Cerebellar cortex (tissue), 1 donor: ENCODE data around the gene GALNT15.
A peak's percentile ranks its signal among the peaks of the same experiment; 100 is the strongest.

Experiments
- DNase-seq: peaks from one replicate; pipeline ENCODE4 v3.0.0-alpha.2; 2015; ENCODE audit warnings: low spot score

Gene GALNT15

GRCh38 chr3:16227566-16227965 is 53.1 kb downstream of the GALNT15 start:
- DNase-seq = no peak

GRCh38 chr3:16229681-16230080 is 55.2 kb downstream of the GALNT15 start:
- no peak for DNase-seq

DNA sequence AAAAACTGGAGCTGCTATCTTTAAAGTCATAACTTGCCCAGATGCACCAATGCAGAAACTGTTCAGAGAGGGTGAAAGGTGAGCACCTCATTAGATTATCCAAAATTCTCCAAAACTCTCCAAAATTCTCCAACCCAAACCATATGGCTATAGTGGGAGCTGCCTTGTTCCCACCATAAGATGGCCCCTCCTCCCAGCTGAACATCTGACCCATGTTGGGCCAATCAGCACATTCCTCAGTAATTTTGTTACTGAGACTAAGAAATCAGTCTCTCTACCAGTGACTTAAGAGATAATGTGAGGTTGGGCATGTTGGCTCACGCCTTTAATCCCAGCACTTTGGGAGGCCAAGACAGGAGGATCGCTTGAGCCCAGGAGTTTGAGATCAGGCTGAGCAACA is 57.5 kb downstream of the GALNT15 start:
- DNase-seq = no peak

GRCh38 chr3:16233806-16234205 is 59.3 kb downstream of the GALNT15 start:
- DNase-seq = no peak

- no peak for DNase-seq
Measured at GRCh38 chr3:16234281-16234680, 59.8 kb downstream of the GALNT15 start.

GRCh38 chr3:16236030-16236639 is 61.7 kb downstream of the GALNT15 start:
- no peak for DNase-seq

- DNase-seq = no peak
Measured at GRCh38 chr3:16236856-16237393, 62.4 kb downstream of the GALNT15 start.

- peak; percentile 92 for DNase-seq
Measured at GRCh38 chr3:16239086-16239770, 64.7 kb downstream of the GALNT15 start.

DNA sequence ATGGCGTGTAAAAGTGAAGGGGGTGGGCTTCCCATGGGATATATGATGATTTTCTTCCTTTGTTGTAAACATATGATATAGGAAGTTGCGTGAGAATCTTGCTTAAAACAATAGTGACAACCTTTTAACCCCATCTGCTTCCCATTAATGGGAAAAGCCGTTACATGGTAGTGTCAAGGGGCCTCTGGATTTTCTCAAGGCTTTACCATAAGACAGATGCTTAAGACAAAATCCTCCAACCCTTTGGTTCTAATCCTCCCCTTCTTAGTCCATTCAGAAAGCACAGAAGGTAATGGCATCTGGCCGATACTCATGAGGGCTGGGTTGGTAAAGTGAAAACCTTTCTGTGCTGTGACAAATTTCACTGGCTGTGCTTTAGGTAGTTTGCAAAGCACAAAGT is 65.3 kb downstream of the GALNT15 start:
- DNase-seq = no peak

DNA sequence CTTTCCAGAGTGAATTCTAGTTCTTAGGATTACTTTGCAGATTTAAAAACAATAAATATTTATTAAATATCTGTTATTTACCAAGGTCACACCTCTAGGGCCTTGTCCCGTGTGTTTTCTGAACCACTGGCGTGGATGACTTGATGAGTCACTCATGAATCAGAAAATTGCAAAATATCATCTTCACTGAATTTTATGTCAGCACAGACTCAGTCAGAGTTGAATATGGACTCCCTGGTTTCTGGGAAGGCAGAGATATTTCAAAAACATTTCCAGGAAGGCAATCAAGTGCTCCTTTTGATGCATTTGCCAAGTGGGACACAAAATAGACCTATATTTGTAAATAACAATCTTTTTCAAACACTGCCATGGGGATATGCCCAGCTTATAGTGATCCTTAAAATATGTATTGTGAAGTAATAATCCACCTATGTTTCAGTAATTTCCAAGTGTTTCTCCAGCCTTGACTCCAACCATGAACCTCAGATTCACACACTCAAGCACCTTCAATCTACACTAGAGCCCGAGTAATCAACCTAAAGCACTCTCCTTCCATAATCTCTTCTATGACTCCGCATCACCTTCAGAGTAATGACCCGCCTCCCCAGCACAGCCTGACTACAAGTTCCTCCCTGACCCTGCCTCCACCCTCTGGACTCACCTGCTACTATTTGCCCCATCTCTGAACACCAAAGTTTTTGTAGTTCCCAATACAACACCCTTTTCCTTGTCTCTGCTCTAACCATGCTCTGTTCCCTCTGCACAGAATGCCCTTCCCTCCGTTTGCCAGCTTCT is 65.9 kb downstream of the GALNT15 start:
- DNase-seq = no peak

GRCh38 chr3:16241225-16241624 is 66.7 kb downstream of the GALNT15 start:
- DNase-seq = no peak

DNA sequence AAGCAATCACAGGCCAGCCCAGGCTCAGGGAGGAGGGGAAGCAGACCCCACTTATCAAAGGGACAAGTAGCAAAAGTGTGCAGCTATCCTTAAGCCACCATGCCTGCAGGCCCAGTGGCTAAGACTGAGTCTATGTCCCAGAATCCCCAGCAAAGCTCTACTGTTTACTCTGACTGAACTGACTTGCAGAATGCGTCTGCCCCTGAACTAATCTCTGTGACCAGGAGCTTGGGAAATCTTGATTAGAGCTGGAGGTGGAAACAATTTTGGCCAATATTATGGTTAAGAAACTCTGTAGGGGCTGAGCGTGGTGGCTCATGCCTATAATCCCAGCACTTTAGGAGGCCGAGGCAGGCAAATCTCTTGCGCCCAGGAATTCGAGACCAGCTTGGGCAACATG is 67.7 kb downstream of the GALNT15 start:
- no peak for DNase-seq

DNA sequence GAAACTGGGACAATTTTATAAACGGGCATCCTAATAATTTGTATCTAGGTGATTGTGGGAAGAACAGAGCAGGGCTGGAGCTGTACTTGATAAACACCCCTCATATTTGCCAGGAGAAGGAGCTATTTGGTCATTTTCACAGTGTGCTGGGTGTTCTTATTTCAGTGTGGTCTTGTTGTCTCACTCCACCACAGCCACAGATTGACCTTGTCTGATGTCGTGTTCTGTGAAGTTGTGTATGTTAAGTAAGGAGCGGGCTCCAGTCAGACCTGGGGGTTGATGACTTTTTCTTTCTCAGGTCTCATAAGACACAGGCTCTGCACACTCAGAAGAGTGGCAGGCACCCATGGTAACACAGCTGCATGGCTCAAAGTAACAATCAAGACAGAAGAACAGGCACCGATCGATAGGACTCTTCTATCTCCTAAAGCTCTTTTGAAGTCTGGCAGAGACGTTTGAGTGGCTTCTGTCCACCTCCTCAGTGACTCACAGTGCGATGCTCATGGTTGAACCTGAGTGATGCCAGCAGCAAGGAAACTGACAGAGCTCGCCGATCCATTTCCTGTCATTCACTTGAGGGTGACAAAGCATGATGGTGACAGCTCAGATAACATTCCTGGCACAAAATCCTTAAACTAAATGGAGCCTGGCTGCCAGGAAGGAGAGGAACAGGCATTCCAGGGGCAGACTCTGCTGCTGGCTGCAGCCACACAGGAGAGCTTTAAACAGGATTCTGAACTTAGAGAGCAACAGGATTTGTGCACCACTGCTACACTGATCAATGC is 69.4 kb downstream of the GALNT15 start:
- no peak for DNase-seq

- no peak for DNase-seq
Measured at GRCh38 chr3:16245609-16246008, 71.1 kb downstream of the GALNT15 start.

GRCh38 chr3:16247282-16248061 is 73.0 kb downstream of the GALNT15 start:
- DNase-seq = peak; percentile 92

- DNase-seq = no peak
Measured at GRCh38 chr3:16248556-16248955, 74.1 kb downstream of the GALNT15 start.

DNA sequence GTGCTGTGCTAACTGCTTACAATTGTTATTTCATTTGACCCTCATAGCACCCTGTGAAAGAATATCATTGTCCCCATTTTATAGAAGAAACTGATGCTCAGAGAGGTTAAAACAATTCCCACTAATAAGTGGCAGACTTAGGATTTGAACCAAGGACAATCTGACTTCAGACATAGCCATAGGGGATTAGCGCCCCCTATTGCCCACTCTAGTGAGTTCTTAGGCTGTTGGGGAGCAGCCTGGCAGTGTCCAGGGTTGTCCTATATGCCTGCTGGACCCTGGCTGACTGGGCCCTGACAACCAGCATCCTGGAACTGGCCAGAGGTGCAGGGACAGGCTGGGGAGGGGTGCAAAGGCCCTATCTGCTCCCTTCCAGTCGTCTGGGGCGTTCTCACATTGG is 74.9 kb downstream of the GALNT15 start:
- no peak for DNase-seq

- no peak for DNase-seq
Measured at GRCh38 chr3:16249886-16250285, 75.4 kb downstream of the GALNT15 start.

- DNase-seq = no peak
Measured at GRCh38 chr3:16251316-16252085, 77.0 kb downstream of the GALNT15 start.

DNA sequence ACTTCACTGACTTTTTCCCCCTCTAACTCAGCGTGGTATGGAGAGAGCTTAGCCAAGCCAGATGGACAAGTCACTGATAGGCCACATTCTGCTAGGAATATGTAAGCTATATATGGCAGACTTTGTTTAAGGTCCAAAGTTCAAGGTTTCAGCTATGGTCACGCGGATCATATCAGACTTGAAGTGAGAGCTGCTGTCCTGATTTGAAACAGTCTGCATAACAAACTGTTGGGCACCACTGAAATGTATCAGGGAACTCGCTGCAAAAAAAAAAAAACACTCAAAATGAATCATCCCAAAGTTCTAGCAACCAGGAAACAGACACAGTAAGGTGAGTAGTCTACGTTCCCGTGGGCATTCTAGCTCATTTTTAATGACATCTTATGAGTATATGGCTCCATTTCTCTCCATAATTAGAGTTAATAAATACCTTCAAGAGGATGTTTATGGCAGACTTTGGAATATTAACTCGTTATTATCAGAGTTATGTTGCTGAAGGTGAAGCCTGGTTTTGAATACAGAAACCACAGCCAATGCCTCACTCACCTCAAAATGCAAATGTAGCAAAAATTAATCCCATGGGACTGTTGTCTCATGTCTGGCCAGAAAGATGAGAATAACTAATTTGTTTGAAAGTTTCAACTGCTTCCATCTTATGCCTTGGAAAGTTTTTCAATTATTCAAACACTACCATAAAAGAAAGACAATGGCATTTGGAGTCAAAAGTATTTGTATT is 77.9 kb downstream of the GALNT15 start:
- no peak for DNase-seq
